AG04450 (cell line): ENCODE data around the gene PARP9. TPM values are rescaled to one million over a fixed set of nuclear protein-coding genes. Genes with fewer than 3 reads are reported as not detected.

ENCODE experiments used
- CTCF ChIA-PET: fragments of 300-600, 350-600 bp; formaldehyde crosslinking; extraction: SDS; loops from one replicate; lab custom pipeline; 2022; ENCODE audit warnings: antibody characterized with exemption, inconsistent platforms; lab: Charles Lee
- POLR2A ChIA-PET: fragments of 350-600 bp; formaldehyde crosslinking; extraction: SDS; loops from one replicate; lab custom pipeline; 2021; ENCODE audit warnings: antibody characterized with exemption, inconsistent platforms; lab: Yijun Ruan, JAX
- DNase-seq: peaks from one replicate; pipeline ENCODE4 v3.0.0-alpha.2; 2011; ENCODE audit warnings: low read depth, low spot score
- H3K27ac ChIP-seq: one replicate; pipeline ENCODE4 v1.5.1; 2012; ENCODE audit warnings: low read depth, low read length, control low read depth
- H3K27me3 ChIP-seq: one replicate; pipeline ENCODE4 v1.6.0; 2012; ENCODE audit warnings: low read length; ENCODE audit not compliant: control insufficient read depth, insufficient read depth
- H3K4me3 ChIP-seq: 2 replicates; pipeline ENCODE4 v1.5.1; 2011; ENCODE audit warnings: mild to moderate bottlenecking, low read depth, low read length, control low read depth
- H3K9me3 ChIP-seq: 2 replicates; pipeline ENCODE4 v1.5.1; 2012; ENCODE audit warnings: low read length; ENCODE audit not compliant: control insufficient read depth, insufficient read depth
- CTCF ChIP-seq: IDR thresholded peaks from 2 replicates; pipeline ENCODE4 v1.5.1; 2011; ENCODE audit warnings: low read depth, low read length, control low read depth, inconsistent platforms
- polyA plus RNA-seq: library from polyadenylated mRNA; depleted of rRNA; stranded (reverse); fragments of >200 nt; gene quantifications from 2 replicates; pipeline ENCODE4 v1.2.3, GENCODE V29; 2011

The PARP9 gene
- polyA plus RNA-seq, 1 experiment: 24.4 TPM

DNA sequence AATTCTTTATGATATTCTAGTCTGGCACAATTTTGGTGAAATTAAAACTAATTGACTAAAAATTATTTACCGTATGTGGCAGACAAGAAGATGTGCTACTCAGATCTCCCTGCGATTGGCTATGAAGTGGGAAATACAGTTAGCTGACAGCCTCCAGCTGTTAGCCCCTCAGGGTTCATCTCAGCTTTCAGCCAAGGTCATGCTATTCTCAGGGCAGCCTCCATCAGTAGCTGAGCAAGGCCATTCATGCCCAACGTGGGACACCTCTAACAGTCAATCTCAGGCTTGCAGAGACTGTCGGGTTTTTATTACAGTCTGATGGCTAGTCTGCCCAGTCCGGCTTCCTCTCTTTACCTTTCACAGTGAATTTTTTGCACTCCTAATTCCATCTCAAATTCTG is 6.7 kb downstream of the PARP9 start:
- DNase-seq: no peak
- POLR2A ChIA-PET: no interaction called here
- no peaks in the 10 kb centered on the region for H3K27me3 ChIP-seq
- no peak overlapping the region for H3K27ac ChIP-seq
- no peak overlapping the region for H3K4me3 ChIP-seq
- H3K9me3 ChIP-seq: no peaks in the 10 kb centered on the region
- TF ChIP-seq CTCF: no peak
- CTCF ChIA-PET: interaction anchor here (10.0 kb wide), 1 partner anchor 121 kb away, joined by 129 read pairs; the partner anchor contains the start of gene PARP14

DNA sequence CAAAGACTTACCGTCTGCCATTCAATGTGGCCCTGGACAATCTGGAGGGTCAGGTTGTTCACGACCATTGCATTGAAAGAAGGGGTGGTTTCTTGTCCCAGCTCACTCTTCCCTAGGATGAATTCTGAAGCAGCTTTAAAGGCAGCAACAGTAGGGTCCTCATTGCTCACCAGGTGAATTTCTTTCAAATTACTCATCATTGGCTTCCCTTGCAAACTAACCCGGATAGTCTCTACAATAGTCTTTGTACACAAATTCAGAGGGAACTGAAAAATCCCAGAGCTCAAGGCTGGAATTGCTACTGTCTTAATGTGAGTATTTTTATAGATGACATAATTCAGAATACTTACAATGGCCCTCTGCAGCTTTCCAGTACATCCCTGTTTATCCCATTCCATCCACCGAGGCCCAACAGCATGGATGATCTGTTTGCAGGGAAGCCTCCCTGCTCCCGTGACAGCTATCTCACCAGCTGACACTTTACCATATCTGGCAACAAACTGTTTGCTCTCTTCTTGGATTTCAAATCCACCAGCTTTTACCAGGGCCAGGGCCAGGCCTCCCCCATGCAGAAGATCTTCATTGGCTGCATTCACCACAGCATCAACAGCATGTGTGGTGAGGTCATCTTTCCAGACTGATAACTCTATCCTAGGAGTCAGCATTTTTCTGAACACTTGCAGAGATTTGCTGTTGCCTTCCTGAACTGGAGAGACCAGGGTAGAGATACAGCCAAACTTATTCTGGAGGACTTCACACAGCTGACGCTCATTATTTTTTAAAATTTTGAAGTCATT is 8.6 kb downstream of the PARP9 start:
- no peak overlapping the region for H3K27ac ChIP-seq
- no peak for TF ChIP-seq CTCF
- CTCF ChIA-PET: interaction anchor here (1.3 to 10.0 kb wide), 2 partner anchors 97 to 123 kb away, joined by 5 to 129 read pairs; partner anchors contain the start of gene PARP14

DNA sequence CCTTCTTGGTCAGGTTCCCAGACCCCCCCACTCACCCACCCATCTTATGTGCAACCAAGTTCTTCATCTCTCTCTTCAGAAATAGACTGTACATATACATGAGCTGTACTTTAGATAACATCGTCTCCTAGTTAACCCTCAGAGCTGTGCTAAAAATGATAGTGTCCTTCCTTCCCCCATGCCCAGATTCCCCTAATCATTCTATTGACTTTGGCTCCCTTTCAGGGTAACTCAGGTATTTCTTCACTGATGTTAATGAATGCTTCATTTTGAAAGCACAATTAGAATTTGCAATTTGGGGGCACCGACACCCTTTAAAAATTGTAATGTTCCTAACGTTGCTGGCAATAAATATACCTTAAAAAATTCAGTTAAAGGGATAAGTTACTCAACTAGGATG is 10.9 kb downstream of the PARP9 start:
- no peaks in the 10 kb centered on the region for H3K27me3 ChIP-seq
- no peak overlapping the region for H3K27ac ChIP-seq
- no peaks in the 10 kb centered on the region for H3K9me3 ChIP-seq
- H3K4me3 ChIP-seq: no peak overlapping the region
- DNase-seq: no peak
- POLR2A ChIA-PET: no interaction called here
- no peak for TF ChIP-seq CTCF
- CTCF ChIA-PET: interaction anchor here (0.7 to 1.5 kb wide), 2 partner anchors 9 to 95 kb away, joined by 3 read pairs; no protein-coding TSS in a partner anchor

More for the DNA sequence above, 8.6 kb downstream of the PARP9 start:
- DNase-seq: no peak
- POLR2A ChIA-PET: no interaction called here
- Histone ChIP-seq H3K4me3 (no peak overlapping the region), H3K27me3 (no peaks in the 10 kb centered on the region), H3K9me3 (no peaks in the 10 kb centered on the region)

DNA sequence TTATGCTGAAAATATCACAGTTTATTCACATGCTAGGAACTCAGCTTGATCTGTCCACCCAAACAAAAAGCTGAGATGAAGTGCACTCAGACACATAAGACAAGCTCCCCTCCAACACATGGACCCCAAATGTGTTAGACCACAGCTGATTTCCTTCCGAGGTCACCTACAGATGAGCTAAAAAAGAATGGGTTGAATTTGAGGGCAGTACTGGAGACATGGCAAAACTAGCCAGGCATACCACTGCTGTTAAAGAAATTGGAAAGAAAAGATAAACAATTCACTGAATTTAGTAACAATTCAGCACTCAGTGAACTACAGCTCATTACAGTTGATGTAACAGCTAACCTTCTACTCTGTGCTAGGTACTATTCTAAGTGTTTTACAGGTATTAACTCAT is 15.5 kb downstream of the PARP9 start:
- no peaks in the 10 kb centered on the region for H3K27me3 ChIP-seq
- no peak for DNase-seq
- TF ChIP-seq CTCF: no peak
- ChIA-PET CTCF (interaction anchor here (0.5 to 2.7 kb wide), 4 partner anchors 10 to 131 kb away, joined by 3 to 10 read pairs (median 6); no protein-coding TSS in a partner anchor), POLR2A (interaction anchor here (2.0 kb wide), 1 partner anchor 34 kb away, joined by 6 read pairs; the partner anchor contains the start of gene KPNA1)
- no peak overlapping the region for H3K4me3 ChIP-seq
- H3K9me3 ChIP-seq: no peaks in the 10 kb centered on the region
- no peak overlapping the region for H3K27ac ChIP-seq

DNA sequence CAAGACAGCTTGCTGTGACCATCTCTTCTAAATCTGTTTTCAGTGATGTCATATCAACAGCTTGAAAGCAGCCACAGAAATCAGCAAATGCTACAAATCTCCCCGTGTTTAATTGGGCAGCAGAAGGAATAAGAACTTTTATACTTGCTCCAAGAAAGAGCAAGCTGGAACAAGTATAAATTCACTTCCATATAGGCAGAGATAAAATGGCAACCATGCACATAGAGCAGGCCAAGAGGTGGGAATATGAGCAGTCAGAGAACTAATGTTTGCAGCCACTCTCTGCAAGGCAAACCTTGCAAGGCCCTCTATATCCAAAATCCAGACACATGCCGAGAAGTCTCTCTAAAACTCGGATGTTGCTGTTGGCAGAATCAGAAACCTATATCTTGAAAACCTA is 16.0 kb downstream of the PARP9 start:
- ChIA-PET POLR2A (interaction anchor here (2.0 kb wide), 1 partner anchor 33 kb away, joined by 6 read pairs; the partner anchor contains the start of gene KPNA1), CTCF (interaction anchor here (0.5 to 2.7 kb wide), 4 partner anchors 11 to 132 kb away, joined by 3 to 10 read pairs (median 5); no protein-coding TSS in a partner anchor)
- no peaks in the 10 kb centered on the region for H3K27me3 ChIP-seq
- H3K4me3 ChIP-seq: no peak overlapping the region
- no peak for DNase-seq
- H3K27ac ChIP-seq: no peak overlapping the region
- no peak for TF ChIP-seq CTCF
- H3K9me3 ChIP-seq: no peaks in the 10 kb centered on the region
